Effector CD8-positive, alpha-beta T cell (primary cell): ENCODE data around the gene KIAA1958.

ENCODE experiments used
- DNase-seq: peaks from one replicate; lab custom pipeline; 2025; lab: John Stamatoyannopoulos, UW

Gene KIAA1958

GRCh38 chr9:112531666-112532282, 45.1 kb downstream of the KIAA1958 start:
- no peak for DNase-seq

GRCh38 chr9:112532427-112532826, 45.8 kb downstream of the KIAA1958 start:
- no peak for DNase-seq

- no peak for DNase-seq
These were observed 47.0 kb downstream of the KIAA1958 start for GRCh38 chr9:112533660-112534059.

DNA sequence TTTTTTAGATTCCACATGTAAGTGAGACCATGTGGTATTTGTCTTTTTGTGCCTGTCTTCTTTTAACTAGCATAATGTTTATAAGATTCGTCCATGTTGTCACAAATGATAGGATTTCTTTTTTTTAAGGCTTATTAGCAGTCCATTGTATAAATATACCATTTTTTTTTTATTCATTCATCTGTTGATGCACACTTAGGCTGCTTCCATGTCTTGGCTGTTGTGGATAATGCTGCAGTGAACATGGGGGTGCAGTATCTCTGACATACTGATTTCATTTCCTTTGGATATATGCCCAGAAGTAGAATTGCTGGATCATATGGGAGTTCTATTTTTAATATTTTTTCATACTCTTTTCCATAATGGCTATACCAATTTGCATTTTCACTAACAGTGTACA, 48.7 kb downstream of the KIAA1958 start:
- DNase-seq = no peak

- DNase-seq = no peak
These were observed 49.2 kb downstream of the KIAA1958 start for GRCh38 chr9:112535811-112536210.

GRCh38 chr9:112537561-112537960, 50.9 kb downstream of the KIAA1958 start:
- no peak for DNase-seq

GRCh38 chr9:112540800-112541199, 54.2 kb downstream of the KIAA1958 start:
- DNase-seq = no peak

DNA sequence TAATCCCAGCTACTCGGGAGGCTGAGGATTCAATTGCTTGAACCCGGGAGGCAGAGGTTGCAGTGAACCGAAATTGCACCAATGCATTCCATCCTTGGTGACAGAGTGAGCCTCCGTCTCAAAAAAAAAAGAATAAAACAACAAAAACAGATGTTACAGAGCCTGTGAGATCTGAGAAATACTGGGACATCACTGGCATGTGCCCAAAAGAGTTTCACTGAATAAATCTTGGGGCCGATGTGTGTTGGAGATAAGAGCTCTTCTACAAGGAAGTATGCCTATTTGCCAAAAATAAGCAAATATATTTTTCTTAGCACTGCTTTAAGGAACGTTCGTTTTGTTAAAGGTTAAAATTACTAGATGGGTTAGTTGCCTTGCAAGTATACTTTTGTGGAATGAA, 55.1 kb downstream of the KIAA1958 start:
- DNase-seq = no peak

DNA sequence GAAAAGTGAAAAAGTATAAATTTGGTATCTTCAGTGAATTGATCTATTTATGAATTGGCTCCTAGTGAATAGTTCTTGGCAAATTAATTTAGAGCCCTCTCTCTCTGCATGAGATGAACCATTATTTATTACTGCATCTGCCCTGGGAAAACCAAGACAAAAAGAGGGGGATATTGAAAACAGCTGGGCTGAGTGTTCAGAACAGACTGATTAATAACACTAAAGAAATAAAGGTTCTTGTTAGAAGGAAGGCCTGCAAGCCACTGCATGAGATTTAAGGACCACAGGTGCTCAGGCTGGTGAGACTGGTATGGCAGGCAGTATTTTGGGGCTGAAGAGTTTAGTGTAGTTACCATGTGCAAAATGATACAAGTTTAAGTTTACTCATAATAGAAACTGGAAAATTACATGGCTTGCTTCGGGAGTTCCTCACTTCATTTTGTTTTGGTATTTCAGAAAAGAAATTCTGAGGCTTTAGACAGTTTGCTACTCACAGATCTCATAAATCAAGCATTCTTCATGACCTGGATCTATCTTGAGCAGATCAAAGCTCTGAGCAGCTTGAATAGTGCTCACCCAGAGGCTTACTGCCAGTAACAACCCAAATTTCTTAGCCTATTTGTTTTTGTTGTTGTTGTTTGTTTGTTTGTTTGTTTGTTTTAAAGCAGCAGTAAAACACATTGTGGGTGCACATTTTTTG, 56.1 kb downstream of the KIAA1958 start:
- no peak for DNase-seq

GRCh38 chr9:112544477-112544876, 57.9 kb downstream of the KIAA1958 start:
- DNase-seq = no peak

DNA sequence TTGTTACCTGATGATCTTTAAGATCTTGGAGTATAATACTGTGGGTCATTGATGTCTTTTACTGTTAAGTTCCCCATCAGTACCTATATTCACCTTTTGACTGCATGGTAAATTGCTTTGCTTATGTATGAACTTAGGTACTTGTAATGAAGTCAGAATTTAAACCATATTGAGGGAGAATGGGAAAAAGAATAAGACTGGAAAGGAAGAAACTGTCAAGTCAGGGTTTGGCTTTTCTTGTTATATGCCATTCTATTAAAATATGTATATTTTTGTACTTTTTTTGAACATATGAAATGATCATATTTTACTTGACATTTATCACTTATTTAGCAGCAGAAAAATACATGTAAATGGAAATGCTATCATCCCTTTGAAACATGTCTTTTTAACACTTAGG, 58.6 kb downstream of the KIAA1958 start:
- no peak for DNase-seq

DNA sequence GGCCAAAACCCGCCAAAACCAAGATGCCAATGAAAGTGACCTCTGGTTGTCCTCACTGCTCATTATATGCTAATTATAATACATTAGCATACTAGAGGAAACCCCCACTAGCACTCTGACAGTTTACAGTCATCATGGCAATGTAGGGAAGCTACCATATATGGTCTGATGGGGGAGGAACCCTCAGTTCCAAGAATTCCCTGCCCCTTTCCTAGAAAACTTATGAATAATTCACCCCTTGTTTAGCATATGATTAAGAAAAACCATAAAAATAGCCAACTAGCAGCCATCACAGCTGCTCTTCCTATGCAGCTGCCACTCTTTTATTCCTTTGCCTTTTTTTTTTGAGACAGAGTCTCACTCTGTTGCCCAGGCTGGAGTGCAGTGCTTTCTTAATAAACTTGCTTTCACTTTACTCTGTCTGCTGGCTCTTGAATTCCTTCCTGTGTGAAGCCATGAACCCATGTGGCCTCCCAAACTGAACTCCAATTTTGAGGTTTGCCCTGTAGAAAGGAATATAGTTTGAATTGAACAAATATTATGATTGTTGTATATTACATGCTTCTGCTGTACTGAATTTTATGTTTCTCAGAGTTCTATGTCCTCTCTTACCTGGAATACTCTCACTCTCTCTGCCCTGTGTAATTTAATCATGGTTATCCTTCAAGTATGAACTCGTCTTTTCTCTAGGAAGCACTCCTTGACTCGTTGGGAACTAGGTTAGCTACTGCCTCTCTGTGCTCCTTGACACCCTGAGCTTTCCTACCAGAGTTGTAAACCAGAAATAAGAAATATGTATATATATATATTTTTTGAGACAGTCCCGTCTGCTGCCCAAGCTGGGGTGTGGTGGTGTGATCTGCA, 59.8 kb downstream of the KIAA1958 start:
- no peak for DNase-seq

- DNase-seq = no peak
These were observed 61.4 kb downstream of the KIAA1958 start for GRCh38 chr9:112548051-112548440.

- no peak for DNase-seq
These were observed 62.4 kb downstream of the KIAA1958 start for GRCh38 chr9:112548836-112549595.

DNA sequence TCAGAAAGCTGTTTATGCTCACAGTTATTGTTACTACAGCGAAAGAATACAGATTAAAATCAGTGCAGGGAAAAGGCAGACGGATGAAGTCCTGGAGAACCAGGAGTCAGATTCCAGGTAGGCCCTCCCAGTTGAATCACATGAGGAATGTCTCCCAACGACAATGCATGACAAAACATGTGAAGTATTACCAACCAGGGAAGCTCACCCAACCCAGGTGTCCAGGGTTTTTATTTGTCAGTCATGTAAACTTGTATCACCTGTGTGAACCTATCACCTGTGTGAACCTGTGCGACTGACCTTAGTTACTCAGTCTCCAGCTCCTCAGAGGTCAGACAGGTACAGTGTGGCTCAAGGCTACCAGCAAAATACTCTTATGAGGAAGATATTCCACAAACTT, 63.9 kb downstream of the KIAA1958 start:
- no peak for DNase-seq

DNA sequence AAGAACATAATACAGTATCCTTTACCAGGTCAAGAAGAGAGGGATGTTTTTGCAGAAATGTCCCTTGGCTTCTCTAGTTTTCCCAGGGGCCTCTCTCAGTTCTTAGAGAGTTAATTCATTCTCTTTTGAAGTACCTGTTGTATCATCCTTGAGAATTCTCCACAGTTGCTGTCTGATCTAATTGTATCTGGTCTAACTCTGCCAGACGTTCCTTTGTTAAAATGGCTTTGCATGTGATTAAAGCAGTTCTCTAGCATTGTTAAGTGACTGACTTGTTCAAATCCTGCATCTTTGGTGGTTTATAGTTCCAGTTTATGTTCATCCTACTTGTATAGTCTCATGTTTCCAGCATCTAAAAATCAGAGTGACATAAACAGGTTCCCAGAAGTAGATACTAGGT, 65.0 kb downstream of the KIAA1958 start:
- DNase-seq = no peak

GRCh38 chr9:112552229-112553056, 65.8 kb downstream of the KIAA1958 start:
- DNase-seq = no peak

DNA sequence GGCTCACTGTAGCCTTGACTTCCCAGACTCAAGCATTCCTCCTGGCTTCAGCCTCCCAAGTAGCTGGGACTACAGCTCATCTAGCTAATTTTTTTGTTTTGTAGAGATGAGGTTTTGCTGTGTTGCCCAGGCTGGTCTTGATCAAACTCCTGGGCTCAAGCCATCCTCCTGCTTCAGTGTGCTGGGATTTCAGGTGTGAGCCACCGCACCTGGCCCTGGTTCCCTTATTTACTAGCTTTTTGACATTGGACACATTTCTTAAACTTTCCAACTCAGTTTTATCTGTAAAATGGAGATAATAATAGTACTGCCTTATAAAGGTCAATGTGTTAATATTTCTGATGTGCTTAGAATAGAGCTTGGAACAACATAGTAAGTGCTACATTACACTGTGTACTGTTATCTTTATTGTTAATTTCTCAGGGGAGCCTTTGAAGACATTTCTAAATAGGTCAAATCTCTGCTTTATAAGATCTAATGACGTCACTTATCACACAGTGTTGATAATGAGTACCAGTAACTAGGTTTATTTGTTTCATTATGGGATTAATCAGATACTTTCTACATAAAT, 66.7 kb downstream of the KIAA1958 start:
- DNase-seq = no peak

DNA sequence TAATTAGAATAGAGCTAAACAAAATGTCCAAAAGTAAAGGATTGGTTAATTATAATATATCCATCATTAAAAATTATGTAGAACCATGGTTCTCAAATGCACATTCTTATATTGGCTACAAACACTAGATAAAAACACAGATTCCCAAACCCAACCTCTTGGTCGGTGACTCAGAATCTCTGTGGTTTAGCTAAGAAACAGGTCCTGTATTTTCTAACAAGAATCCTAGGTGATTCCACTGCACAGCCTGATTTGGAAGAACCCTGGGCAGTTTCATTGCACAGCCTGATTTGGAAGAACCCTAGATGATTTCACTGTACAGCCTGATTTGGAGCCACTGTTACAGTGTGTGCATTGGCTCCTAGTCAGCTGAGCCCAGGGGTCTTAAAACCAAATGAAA, 67.9 kb downstream of the KIAA1958 start:
- no peak for DNase-seq

DNA sequence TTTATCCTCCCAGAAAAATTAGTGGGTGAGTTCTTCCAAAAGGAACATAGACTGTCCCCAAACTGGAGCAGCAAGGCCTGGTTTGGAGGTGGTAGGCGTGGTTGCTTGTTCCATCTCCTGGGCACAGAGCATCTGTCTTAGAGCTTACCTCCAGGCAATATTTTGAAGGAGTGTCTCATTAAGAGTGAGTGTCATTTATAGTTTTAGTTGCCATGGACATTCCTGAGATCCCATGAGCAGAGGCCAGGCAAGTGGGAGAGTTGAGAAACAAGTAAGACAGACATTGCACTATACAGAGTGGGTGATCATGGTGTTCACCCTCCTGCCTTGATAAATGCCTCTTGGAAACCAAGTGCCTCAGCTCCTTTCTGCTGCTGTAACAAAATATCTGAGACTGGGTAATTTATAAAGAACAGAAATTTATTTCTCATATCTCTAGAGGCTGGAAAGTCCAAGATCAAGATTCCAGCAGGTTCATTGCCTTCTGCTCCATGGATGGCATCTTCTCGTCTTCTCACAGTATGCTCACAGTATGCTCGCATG, 68.5 kb downstream of the KIAA1958 start:
- DNase-seq = no peak
